Measurements from ENCODE around the gene MLIP.
A peak's percentile ranks its signal among the peaks of the same experiment; 100 is the strongest.

The MLIP gene

GRCh38 chr6:54260025-54260424, 148.8 kb downstream of the MLIP start:
- DNase-seq (ENCODE audit: low read depth): no peak
- TF ChIP-seq CTCF (IDR thresholded peaks at IDR 0.05; ENCODE audit: low read depth, low read length, missing control alignments): no peak
- H3K4me3 ChIP-seq (ENCODE audit: low read depth, low read length): no peak overlapping the region

- TF ChIP-seq CTCF (IDR thresholded peaks at IDR 0.05; ENCODE audit: low read depth, low read length, missing control alignments): no peak
- no peak overlapping the region for H3K4me3 ChIP-seq (ENCODE audit: low read depth, low read length)
- DNase-seq (ENCODE audit: low read depth): no peak
Measured at GRCh38 chr6:54262499-54262898, 151.3 kb downstream of the MLIP start.

- H3K4me3 ChIP-seq (ENCODE audit: low read depth, low read length): no peak overlapping the region
- no peak for DNase-seq (ENCODE audit: low read depth)
- no peak for TF ChIP-seq CTCF (IDR thresholded peaks at IDR 0.05; ENCODE audit: low read depth, low read length, missing control alignments)
Measured at GRCh38 chr6:54262971-54263370, 151.7 kb downstream of the MLIP start.

GRCh38 chr6:54264581-54265272, 153.5 kb downstream of the MLIP start:
- H3K4me3 ChIP-seq (ENCODE audit: low read depth, low read length): no peak overlapping the region
- no peak for TF ChIP-seq CTCF (IDR thresholded peaks at IDR 0.05; ENCODE audit: low read depth, low read length, missing control alignments)
- DNase-seq (ENCODE audit: low read depth): no peak

GRCh38 chr6:54266400-54266923, 155.2 kb downstream of the MLIP start:
- DNase-seq (ENCODE audit: low read depth): no peak
- no peak overlapping the region for H3K4me3 ChIP-seq (ENCODE audit: low read depth, low read length)
- TF ChIP-seq CTCF (IDR thresholded peaks at IDR 0.05; ENCODE audit: low read depth, low read length, missing control alignments): no peak

GRCh38 chr6:54267798-54268197, 156.6 kb downstream of the MLIP start:
- H3K4me3 ChIP-seq (ENCODE audit: low read depth, low read length): no peak overlapping the region
- peak; percentile 42 for TF ChIP-seq CTCF (IDR thresholded peaks at IDR 0.05; ENCODE audit: low read depth, low read length, missing control alignments)
- no peak for DNase-seq (ENCODE audit: low read depth)
